WTC11 (cell line): Measurements from ENCODE around the gene ZDHHC18. TPM values are rescaled to one million over a fixed set of nuclear protein-coding genes. Genes with fewer than 3 reads are reported as not detected.

ENCODE experiments used
- ATAC-seq: fragments of 200-7000 bp; cut with Tn5 transposase; 2 replicates; pipeline ENCODE4 v1.10.0; 2021; ENCODE audit warnings: mild to moderate bottlenecking, moderate library complexity
- CTCF ChIA-PET: fragments of 300-600 bp; sonication (Branson Sonifier 250); formaldehyde crosslinking; loops from one replicate; lab custom pipeline; 2021; ENCODE audit warnings: antibody characterized with exemption; lab: Charles Lee
- POLR2A ChIA-PET: fragments of 350-600 bp; sonication (Branson Sonifier 250); formaldehyde crosslinking; loops from one replicate; lab custom pipeline; 2021; ENCODE audit warnings: antibody characterized with exemption; lab: Charles Lee
- DNase-seq: peaks from one replicate; pipeline ENCODE4 v3.0.0; 2021; ENCODE audit warnings: low spot score
- H3K27ac Mint-ChIP-seq: 2 replicates; pipeline ENCODE4 v1.8.0; 2021; ENCODE audit warnings: mixed read lengths
- H3K27me3 Mint-ChIP-seq: 2 replicates; pipeline ENCODE4 v1.8.0; 2021; ENCODE audit warnings: low read depth, mild to moderate bottlenecking, moderate library complexity, mixed read lengths
- H3K36me3 Mint-ChIP-seq: 2 replicates; pipeline ENCODE4 v1.8.0; 2021; ENCODE audit warnings: mixed read lengths
- H3K4me1 Mint-ChIP-seq: 2 replicates; pipeline ENCODE4 v1.8.0; 2022; ENCODE audit warnings: mixed read lengths
- H3K4me3 Mint-ChIP-seq: 2 replicates; pipeline ENCODE4 v1.8.0; 2021; ENCODE audit warnings: mild to moderate bottlenecking, moderate library complexity, mixed read lengths
- H3K9me3 Mint-ChIP-seq: 2 replicates; pipeline ENCODE4 v1.8.0; 2021; ENCODE audit warnings: mixed read lengths
- ESRRA ChIP-seq: sonication (generic); formaldehyde crosslinking; IDR thresholded peaks from 2 replicates; pipeline ENCODE4 v1.8.1; 2022; ENCODE audit warnings: mild to moderate bottlenecking, missing genetic modification reagents, borderline replicate concordance
- FOXK1 ChIP-seq: sonication (generic); formaldehyde crosslinking; IDR thresholded peaks from 2 replicates; pipeline ENCODE4 v1.8.0; 2022; ENCODE audit warnings: mild to moderate bottlenecking, moderate library complexity, missing genetic modification reagents
- GRHL2 ChIP-seq: fragments of 250-450 bp; sonication (Bioruptor Pico); IDR thresholded peaks from 2 replicates; pipeline ENCODE4 v1.8.0; 2022; ENCODE audit warnings: mild to moderate bottlenecking, moderate library complexity; ENCODE audit not compliant: insufficient replicate concordance, severe bottlenecking
- GTF2I ChIP-seq: fragments of 250-450 bp; sonication (Bioruptor Pico); conservative IDR thresholded peaks from 2 replicates; pipeline ENCODE4 v1.4.0; 2021; ENCODE audit warnings: mild to moderate bottlenecking
- MXD4 ChIP-seq: fragments of 250-450 bp; sonication (Bioruptor Pico); IDR thresholded peaks from 2 replicates; pipeline ENCODE4 v1.8.0; 2021; ENCODE audit warnings: mild to moderate bottlenecking, moderate library complexity, borderline replicate concordance
- NR3C1 ChIP-seq: sonication (generic); formaldehyde crosslinking; conservative IDR thresholded peaks from 2 replicates; pipeline ENCODE4 v1.8.1; 2023; ENCODE audit warnings: low read depth, mild to moderate bottlenecking, missing genetic modification reagents
- ZNF396 ChIP-seq: fragments of 250-450 bp; sonication (Bioruptor Pico); IDR thresholded peaks from 2 replicates; pipeline ENCODE4 v1.8.0; 2021; ENCODE audit warnings: mild to moderate bottlenecking, moderate library complexity, borderline replicate concordance
- ZNF671 ChIP-seq: fragments of 250-450 bp; sonication (Bioruptor Pico); IDR thresholded peaks from 2 replicates; pipeline ENCODE4 v1.8.0; 2021; ENCODE audit warnings: mild to moderate bottlenecking
- total RNA-seq: library from RNA; stranded (reverse); gene quantifications from 3 replicates; pipeline ENCODE4 v1.2.3, GENCODE V29; 2021
- TF ChIP-seq, protein P1 (sequence below): fragments of 250-450 bp; sonication (Bioruptor Pico); conservative IDR thresholded peaks from 2 replicates; pipeline ENCODE4 v1.9.0; 2021; ENCODE audit warnings: mild to moderate bottlenecking
- TF ChIP-seq, protein P2 (sequence below): sonication (generic); formaldehyde crosslinking; IDR thresholded peaks from 2 replicates; pipeline ENCODE4 v1.8.1; 2023; ENCODE audit warnings: mild to moderate bottlenecking, missing genetic modification reagents
- TF ChIP-seq, protein P3 (sequence below): sonication (generic); formaldehyde crosslinking; IDR thresholded peaks from 2 replicates; pipeline ENCODE4 v1.8.1; 2023; ENCODE audit warnings: mild to moderate bottlenecking, missing genetic modification reagents, moderate library complexity
- TF ChIP-seq, protein P4 (sequence below): sonication (generic); formaldehyde crosslinking; IDR thresholded peaks from 2 replicates; pipeline ENCODE4 v1.8.0; 2022; ENCODE audit warnings: mild to moderate bottlenecking, missing genetic modification reagents
- TF ChIP-seq, protein P5 (sequence below): fragments of 250-450 bp; sonication (Bioruptor Pico); IDR thresholded peaks from 2 replicates; pipeline ENCODE4 v2.1.2; 2022; ENCODE audit warnings: mild to moderate bottlenecking, moderate library complexity
- TF ChIP-seq, protein P6 (sequence below): fragments of 250-450 bp; sonication (Bioruptor Pico); IDR thresholded peaks from 2 replicates; pipeline ENCODE4 v1.8.0; 2021; ENCODE audit warnings: mild to moderate bottlenecking
- TF ChIP-seq, protein P7 (sequence below): sonication (generic); formaldehyde crosslinking; IDR thresholded peaks from 2 replicates; pipeline ENCODE4 v1.8.1; 2022; ENCODE audit warnings: mild to moderate bottlenecking, moderate library complexity, missing genetic modification reagents
- TF ChIP-seq, protein P8 (sequence below): sonication (generic); formaldehyde crosslinking; IDR thresholded peaks from 2 replicates; pipeline ENCODE4 v1.8.1; 2022; ENCODE audit warnings: low read depth, mild to moderate bottlenecking, moderate library complexity, missing genetic modification reagents, borderline replicate concordance
- TF ChIP-seq, protein P9 (sequence below): fragments of 250-450 bp; sonication (Bioruptor Pico); IDR thresholded peaks from 2 replicates; pipeline ENCODE4 v1.9.0; 2021; ENCODE audit warnings: moderate library complexity, mild to moderate bottlenecking, inconsistent platforms, borderline replicate concordance
- TF ChIP-seq, protein P10 (sequence below): sonication (generic); formaldehyde crosslinking; IDR thresholded peaks from 2 replicates; pipeline ENCODE4 v1.8.1; 2023; ENCODE audit warnings: mild to moderate bottlenecking, missing genetic modification reagents, borderline replicate concordance

Gene ZDHHC18
- total RNA-seq, 1 experiment from 2014 or later: 26.5 TPM

DNA sequence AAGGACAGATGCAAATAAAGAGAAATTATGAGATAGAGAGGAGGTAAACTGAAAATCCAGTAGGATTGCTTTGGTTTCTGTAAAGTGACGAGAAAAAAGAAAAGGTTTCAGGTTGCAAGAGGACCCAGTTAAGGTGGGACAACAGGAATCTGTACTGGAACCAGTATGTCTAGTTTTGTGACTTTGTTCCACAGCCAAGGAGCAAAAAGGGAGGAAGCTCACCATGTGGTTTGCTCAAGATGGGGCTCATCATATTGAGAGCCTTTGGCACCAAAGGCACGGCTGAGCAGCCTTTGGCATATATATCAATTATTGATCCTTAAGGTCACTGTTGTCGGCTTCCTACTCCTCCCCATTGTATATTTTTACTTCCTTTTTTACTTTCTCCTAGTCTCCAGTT, 1.8 kb upstream of the ZDHHC18 start:
- H3K27ac Mint-ChIP-seq: no peak overlapping the region
- H3K36me3 Mint-ChIP-seq: no peaks in the 10 kb centered on the region; the same call in 1 of the 2 replicates
- H3K4me3 Mint-ChIP-seq: no peak overlapping the region
- no peak for DNase-seq
- ChIA-PET CTCF (interaction anchor here (2.2 kb wide), 1 partner anchor 31 kb away, joined by 8 read pairs; no protein-coding TSS in a partner anchor), POLR2A (no interaction called here)
- H3K27me3 Mint-ChIP-seq: peaks cover 2% of the 10 kb centered on the region; the same call in 1 of the 2 replicates
- peaks cover 6% of the 10 kb centered on the region for H3K9me3 Mint-ChIP-seq
- TF ChIP-seq, protein P1, sequence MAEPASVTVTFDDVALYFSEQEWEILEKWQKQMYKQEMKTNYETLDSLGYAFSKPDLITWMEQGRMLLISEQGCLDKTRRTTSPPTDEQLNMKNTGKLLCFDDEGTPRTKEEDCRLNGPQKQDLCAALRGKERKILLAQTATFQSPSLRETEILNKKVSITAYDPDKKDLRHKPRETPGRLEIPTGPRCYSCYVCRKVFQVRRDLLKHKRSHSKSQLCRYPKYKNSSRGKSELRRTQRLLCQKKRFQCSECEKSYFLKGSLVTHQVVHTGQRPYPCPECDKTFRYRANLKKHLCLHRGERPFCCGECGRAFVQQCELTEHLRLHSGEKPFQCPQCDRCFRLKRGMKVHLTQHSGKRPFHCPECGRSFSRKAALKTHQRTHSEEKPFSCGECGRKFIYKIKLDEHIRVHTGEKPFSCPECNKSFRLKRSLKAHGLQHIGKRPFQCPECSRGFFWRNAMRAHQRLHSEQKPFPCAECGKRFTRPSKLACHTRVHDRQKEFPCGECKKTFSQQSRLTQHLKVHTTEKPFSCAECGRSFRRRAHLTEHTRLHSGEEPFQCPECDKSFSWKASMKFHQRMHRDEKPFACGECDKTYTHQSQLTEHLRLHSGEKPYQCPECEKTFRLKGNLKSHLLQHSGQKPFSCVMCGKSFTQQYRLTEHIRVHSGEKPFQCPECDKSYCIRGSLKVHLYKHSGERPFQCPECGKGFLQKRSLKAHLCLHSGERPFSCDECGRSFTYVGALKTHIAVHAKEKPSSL (CRISPR knock-in tag): no peak
- TF ChIP-seq, protein P2, sequence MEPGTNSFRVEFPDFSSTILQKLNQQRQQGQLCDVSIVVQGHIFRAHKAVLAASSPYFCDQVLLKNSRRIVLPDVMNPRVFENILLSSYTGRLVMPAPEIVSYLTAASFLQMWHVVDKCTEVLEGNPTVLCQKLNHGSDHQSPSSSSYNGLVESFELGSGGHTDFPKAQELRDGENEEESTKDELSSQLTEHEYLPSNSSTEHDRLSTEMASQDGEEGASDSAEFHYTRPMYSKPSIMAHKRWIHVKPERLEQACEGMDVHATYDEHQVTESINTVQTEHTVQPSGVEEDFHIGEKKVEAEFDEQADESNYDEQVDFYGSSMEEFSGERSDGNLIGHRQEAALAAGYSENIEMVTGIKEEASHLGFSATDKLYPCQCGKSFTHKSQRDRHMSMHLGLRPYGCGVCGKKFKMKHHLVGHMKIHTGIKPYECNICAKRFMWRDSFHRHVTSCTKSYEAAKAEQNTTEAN (CRISPR knock-in tag): no peak
- TF ChIP-seq, protein P3, sequence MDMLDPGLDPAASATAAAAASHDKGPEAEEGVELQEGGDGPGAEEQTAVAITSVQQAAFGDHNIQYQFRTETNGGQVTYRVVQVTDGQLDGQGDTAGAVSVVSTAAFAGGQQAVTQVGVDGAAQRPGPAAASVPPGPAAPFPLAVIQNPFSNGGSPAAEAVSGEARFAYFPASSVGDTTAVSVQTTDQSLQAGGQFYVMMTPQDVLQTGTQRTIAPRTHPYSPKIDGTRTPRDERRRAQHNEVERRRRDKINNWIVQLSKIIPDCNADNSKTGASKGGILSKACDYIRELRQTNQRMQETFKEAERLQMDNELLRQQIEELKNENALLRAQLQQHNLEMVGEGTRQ: no peak
- TF ChIP-seq ESRRA: no peak
- no peak for TF ChIP-seq ZNF396 (CRISPR knock-in tag)
- TF ChIP-seq, protein P4, sequence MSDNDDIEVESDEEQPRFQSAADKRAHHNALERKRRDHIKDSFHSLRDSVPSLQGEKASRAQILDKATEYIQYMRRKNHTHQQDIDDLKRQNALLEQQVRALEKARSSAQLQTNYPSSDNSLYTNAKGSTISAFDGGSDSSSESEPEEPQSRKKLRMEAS (CRISPR knock-in tag): no peak
- no peak for TF ChIP-seq GRHL2
- TF ChIP-seq, protein P5, sequence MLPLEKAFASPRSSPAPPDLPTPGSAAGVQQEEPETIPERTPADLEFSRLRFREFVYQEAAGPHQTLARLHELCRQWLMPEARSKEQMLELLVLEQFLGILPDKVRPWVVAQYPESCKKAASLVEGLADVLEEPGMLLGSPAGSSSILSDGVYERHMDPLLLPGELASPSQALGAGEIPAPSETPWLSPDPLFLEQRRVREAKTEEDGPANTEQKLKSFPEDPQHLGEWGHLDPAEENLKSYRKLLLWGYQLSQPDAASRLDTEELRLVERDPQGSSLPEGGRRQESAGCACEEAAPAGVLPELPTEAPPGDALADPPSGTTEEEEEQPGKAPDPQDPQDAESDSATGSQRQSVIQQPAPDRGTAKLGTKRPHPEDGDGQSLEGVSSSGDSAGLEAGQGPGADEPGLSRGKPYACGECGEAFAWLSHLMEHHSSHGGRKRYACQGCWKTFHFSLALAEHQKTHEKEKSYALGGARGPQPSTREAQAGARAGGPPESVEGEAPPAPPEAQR: no peak
- TF ChIP-seq, protein P6, sequence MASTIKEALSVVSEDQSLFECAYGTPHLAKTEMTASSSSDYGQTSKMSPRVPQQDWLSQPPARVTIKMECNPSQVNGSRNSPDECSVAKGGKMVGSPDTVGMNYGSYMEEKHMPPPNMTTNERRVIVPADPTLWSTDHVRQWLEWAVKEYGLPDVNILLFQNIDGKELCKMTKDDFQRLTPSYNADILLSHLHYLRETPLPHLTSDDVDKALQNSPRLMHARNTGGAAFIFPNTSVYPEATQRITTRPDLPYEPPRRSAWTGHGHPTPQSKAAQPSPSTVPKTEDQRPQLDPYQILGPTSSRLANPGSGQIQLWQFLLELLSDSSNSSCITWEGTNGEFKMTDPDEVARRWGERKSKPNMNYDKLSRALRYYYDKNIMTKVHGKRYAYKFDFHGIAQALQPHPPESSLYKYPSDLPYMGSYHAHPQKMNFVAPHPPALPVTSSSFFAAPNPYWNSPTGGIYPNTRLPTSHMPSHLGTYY (CRISPR knock-in tag): no peak
- TF ChIP-seq, protein P7, sequence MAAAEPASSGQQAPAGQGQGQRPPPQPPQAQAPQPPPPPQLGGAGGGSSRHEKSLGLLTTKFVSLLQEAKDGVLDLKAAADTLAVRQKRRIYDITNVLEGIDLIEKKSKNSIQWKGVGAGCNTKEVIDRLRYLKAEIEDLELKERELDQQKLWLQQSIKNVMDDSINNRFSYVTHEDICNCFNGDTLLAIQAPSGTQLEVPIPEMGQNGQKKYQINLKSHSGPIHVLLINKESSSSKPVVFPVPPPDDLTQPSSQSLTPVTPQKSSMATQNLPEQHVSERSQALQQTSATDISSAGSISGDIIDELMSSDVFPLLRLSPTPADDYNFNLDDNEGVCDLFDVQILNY (CRISPR knock-in tag): no peak
- TF ChIP-seq GTF2I: no peak
- no peak for TF ChIP-seq ZNF671 (CRISPR knock-in tag)
- TF ChIP-seq NR3C1 (CRISPR knock-in tag): no peak
- TF ChIP-seq MXD4 (CRISPR knock-in tag): no peak
- no peak for TF ChIP-seq FOXK1
- TF ChIP-seq, protein P8, sequence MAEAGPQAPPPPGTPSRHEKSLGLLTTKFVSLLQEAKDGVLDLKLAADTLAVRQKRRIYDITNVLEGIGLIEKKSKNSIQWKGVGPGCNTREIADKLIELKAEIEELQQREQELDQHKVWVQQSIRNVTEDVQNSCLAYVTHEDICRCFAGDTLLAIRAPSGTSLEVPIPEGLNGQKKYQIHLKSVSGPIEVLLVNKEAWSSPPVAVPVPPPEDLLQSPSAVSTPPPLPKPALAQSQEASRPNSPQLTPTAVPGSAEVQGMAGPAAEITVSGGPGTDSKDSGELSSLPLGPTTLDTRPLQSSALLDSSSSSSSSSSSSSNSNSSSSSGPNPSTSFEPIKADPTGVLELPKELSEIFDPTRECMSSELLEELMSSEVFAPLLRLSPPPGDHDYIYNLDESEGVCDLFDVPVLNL (CRISPR knock-in tag): no peak
- TF ChIP-seq, protein P9, sequence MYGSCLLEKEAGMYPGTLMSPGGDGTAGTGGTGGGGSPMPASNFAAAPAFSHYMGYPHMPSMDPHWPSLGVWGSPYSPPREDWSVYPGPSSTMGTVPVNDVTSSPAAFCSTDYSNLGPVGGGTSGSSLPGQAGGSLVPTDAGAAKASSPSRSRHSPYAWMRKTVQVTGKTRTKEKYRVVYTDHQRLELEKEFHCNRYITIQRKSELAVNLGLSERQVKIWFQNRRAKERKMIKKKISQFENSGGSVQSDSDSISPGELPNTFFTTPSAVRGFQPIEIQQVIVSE (CRISPR knock-in tag): no peak
- TF ChIP-seq, protein P10, sequence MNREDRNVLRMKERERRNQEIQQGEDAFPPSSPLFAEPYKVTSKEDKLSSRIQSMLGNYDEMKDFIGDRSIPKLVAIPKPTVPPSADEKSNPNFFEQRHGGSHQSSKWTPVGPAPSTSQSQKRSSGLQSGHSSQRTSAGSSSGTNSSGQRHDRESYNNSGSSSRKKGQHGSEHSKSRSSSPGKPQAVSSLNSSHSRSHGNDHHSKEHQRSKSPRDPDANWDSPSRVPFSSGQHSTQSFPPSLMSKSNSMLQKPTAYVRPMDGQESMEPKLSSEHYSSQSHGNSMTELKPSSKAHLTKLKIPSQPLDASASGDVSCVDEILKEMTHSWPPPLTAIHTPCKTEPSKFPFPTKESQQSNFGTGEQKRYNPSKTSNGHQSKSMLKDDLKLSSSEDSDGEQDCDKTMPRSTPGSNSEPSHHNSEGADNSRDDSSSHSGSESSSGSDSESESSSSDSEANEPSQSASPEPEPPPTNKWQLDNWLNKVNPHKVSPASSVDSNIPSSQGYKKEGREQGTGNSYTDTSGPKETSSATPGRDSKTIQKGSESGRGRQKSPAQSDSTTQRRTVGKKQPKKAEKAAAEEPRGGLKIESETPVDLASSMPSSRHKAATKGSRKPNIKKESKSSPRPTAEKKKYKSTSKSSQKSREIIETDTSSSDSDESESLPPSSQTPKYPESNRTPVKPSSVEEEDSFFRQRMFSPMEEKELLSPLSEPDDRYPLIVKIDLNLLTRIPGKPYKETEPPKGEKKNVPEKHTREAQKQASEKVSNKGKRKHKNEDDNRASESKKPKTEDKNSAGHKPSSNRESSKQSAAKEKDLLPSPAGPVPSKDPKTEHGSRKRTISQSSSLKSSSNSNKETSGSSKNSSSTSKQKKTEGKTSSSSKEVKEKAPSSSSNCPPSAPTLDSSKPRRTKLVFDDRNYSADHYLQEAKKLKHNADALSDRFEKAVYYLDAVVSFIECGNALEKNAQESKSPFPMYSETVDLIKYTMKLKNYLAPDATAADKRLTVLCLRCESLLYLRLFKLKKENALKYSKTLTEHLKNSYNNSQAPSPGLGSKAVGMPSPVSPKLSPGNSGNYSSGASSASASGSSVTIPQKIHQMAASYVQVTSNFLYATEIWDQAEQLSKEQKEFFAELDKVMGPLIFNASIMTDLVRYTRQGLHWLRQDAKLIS (CRISPR knock-in tag): no peak
- H3K4me1 Mint-ChIP-seq: peaks cover 35% of the 10 kb centered on the region
- ATAC-seq: no peak
